Activated T-helper 17 cell treated with anti-CD3 and anti-CD28 coated beads, Interleukin-2, amount 50 U/mL, for 72 hours (primary cell): ENCODE measurements around the gene NSL1. TPM values are rescaled to one million over a fixed set of nuclear protein-coding genes. Genes with fewer than 3 reads are reported as not detected.
"Not testable (repeated sequence)": the region's sequence is repeated elsewhere in the genome, so short reads cannot be mapped to it uniquely, and the experiment has no call there.

Source experiments
- ATAC-seq: fragments of 150-1000 bp; cut with Tn5 transposase; replicated peaks from 2 replicates; pipeline ENCODE4 v1.10.0; 2021; ENCODE audit warnings: mild to moderate bottlenecking, moderate library complexity
- H3K27ac Mint-ChIP-seq: one replicate; pipeline ENCODE4 v1.8.0; 2022; ENCODE audit warnings: mixed read lengths
- H3K27me3 Mint-ChIP-seq: one replicate; pipeline ENCODE4 v1.8.0; 2022; ENCODE audit warnings: mixed read lengths
- H3K36me3 Mint-ChIP-seq: one replicate; pipeline ENCODE4 v1.8.0; 2022; ENCODE audit warnings: low read depth, mild to moderate bottlenecking, mixed read lengths
- H3K4me1 Mint-ChIP-seq: one replicate; pipeline ENCODE4 v1.8.0; 2022; ENCODE audit warnings: mixed read lengths
- H3K4me3 Mint-ChIP-seq: one replicate; pipeline ENCODE4 v1.8.0; 2022; ENCODE audit warnings: mild to moderate bottlenecking, mixed read lengths
- H3K9me3 Mint-ChIP-seq: one replicate; pipeline ENCODE4 v1.8.0; 2022; ENCODE audit warnings: mixed read lengths
- total RNA-seq, 2 donors: library from RNA; stranded (reverse); gene quantifications; one replicate each; pipeline ENCODE4 v1.2.3, GENCODE V29; 2022

NSL1 gene
- total RNA-seq, 2 donors from 2014 or later, result 26.2 to 40.0 TPM

DNA sequence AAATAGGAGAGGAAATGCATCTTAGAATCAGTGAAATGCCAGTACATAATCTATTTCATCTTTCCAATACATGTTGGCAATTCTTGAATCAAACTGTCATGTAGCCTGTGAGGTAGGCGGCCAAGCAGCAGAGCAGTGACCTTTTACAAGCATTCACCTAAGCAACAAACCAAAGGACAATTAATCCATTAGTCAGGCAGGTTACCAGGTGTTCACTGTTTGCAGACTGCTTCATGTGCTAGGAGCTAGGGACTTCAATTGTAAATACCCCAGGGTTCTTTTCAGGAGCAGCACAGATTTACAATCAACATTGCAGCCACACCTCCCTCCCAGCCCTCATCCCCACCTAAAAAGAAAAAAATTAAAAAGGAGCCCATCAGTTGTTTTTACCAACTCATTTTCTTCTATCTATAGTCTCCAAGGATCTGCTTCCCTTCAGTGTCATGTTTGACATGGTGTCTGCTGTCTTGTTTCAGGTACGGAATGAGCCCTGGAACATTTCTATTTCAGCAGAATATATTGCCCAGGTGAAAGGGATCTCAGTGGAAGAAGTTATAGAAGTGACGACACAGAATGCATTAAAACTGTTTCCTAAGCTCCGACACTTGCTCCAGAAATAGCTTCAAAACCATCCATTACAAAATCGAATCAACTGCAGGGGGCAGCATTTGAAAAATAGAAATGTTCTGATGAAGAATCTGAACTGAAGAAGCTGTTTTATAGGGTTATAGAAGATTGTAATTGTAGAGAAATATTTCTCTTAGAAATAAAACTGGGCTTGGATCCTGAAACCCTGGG is 23.2 kb upstream of the NSL1 start:
- no peaks in the 10 kb centered on the region for H3K27me3 Mint-ChIP-seq
- H3K4me3 Mint-ChIP-seq, result no peak overlapping the region
- peaks cover 15% of the 10 kb centered on the region for H3K36me3 Mint-ChIP-seq
- no peaks in the 10 kb centered on the region for H3K4me1 Mint-ChIP-seq
- ATAC-seq, result no peak
- H3K27ac Mint-ChIP-seq, result no peak overlapping the region
- H3K9me3 Mint-ChIP-seq, result no peaks in the 10 kb centered on the region

DNA sequence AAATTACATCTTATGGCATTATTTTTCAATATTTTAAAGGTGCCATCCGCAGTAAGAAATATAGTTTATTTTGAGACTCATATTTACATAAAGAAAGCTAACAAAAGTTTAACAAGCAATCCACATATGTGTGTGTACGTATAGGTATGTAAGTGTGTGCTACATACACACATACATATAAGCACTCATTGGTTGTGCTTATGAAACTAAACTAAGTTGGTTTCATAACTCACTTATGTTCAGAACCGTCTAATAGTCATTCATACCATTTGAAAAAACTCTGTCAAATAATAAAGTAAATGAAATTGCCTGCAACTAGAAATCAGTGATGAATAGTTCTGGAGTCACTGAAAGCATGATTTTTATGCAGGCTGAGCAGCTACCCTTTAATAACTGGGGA is 14.2 kb upstream of the NSL1 start:
- ATAC-seq, result no peak
- Mint-ChIP-seq H3K36me3 (peaks cover 63% of the 10 kb centered on the region), H3K4me1 (no peaks in the 10 kb centered on the region)

DNA sequence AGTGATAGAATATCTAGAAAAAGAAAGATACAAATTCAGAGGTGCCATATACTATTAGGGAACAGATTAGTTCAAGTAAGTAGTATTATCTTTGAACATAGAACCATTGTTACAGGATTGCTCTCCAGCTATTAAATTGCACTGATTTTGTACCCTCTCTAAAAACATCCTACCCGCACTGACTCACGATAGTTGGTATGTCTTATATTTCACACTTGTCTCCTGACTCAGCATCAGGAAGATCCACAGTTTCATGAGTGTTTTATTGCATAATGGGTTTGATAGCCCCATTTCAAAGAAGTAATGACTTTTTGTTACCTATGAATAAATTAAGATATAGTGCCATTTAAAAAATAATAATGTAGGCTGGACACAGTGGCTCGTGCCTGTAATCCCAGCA is 6.1 kb upstream of the NSL1 start:
- peaks cover 14% of the 10 kb centered on the region for H3K4me1 Mint-ChIP-seq
- no peak overlapping the region for H3K4me3 Mint-ChIP-seq
- no peak overlapping the region for H3K27ac Mint-ChIP-seq
- no peaks in the 10 kb centered on the region for H3K27me3 Mint-ChIP-seq
- H3K9me3 Mint-ChIP-seq, result no peaks in the 10 kb centered on the region
- ATAC-seq, result no peak
- peaks cover 56% of the 10 kb centered on the region for H3K36me3 Mint-ChIP-seq

More for the DNA sequence above, 14.2 kb upstream of the NSL1 start:
- Mint-ChIP-seq H3K4me3 (no peak overlapping the region), H3K9me3 (no peaks in the 10 kb centered on the region), H3K27ac (no peak overlapping the region), H3K27me3 (no peaks in the 10 kb centered on the region)

DNA sequence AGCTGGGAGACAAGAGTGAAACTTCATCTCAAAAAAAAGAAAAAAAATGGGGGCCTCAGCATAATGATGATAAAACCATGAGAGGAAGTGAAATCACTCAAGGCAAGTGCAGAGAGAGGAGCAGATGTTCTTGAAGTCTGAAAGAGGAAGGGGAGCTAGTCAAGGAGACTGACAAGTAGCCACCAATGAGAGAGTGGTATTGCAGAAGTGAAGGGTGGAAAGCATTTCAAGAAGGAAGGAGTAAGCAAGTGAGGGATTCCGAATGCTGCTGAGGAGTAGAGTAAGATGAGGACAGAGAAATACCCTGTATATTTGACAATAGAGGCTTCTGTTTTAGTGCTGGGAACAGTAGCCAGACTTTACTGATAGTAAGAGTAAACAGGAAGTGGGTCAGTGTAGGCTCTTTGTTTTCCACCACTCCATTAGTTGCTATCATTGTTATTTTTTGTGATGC is 3.0 kb upstream of the NSL1 start:
- H3K4me3 Mint-ChIP-seq, result peak overlapping the region; percentile 38
- peaks cover 38% of the 10 kb centered on the region for H3K36me3 Mint-ChIP-seq
- no peaks in the 10 kb centered on the region for H3K27me3 Mint-ChIP-seq
- ATAC-seq, result no peak
- H3K4me1 Mint-ChIP-seq, result peaks cover 15% of the 10 kb centered on the region
- H3K27ac Mint-ChIP-seq, result peak overlapping the region; percentile 78
- no peaks in the 10 kb centered on the region for H3K9me3 Mint-ChIP-seq

DNA sequence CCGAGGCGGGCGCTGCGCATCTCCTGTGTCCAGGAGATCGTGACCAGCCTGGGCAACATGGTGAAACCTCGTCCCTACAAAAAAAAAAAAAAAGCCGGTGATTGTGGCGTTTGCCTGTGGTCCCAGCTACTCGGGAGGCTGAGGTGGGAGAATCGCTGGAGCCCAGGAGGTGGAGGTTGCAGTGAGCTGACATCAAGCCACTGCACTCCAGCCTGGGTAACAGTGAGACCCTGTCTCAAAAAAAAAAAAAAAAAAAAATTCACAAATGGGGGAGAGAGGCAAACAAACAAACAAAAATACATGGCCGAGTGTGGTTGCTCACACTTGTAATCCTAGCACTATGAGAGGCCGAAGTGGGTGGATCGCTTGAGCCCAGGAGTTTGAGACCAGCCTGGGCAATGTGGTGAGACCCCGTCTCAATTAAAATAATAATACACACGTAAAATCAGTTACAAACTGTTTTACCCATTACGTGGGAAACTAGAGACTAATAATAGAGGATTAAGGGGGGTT is 875 bp upstream of the NSL1 start:
- Mint-ChIP-seq H3K4me3 (peak overlapping the region; percentile 98), H3K36me3 (peaks cover 31% of the 10 kb centered on the region), H3K4me1 (peaks cover 20% of the 10 kb centered on the region), H3K27me3 (no peaks in the 10 kb centered on the region), H3K27ac (peak overlapping the region; percentile 98), H3K9me3 (no peaks in the 10 kb centered on the region)
- no peak for ATAC-seq

DNA sequence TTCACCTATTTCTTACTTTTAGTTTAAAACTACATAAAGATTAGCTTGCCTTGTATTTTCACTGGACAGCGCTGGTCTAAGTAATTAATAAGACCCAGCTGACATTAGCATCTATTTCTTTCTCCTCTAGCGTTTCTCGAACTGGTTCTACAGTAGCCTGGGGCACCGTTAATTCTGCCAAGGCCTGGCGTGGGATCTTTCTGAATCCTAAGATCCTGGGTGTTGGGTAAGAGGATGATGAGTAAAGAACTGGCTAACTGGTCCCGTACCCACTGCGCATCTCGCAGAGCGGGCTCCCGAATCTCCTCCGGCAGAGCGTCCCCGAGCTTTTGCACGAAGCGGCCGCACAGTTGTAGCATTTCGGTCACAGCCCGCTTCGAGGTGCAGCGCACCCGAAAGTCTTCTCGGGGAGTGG is 309 bp downstream of the NSL1 start:
- Mint-ChIP-seq H3K9me3 (no peaks in the 10 kb centered on the region), H3K27ac (peak overlapping the region; percentile 98), H3K4me3 (peak overlapping the region; percentile 98), H3K36me3 (peaks cover 36% of the 10 kb centered on the region), H3K4me1 (peaks cover 20% of the 10 kb centered on the region), H3K27me3 (no peaks in the 10 kb centered on the region)
- ATAC-seq, result peak; percentile 76

DNA sequence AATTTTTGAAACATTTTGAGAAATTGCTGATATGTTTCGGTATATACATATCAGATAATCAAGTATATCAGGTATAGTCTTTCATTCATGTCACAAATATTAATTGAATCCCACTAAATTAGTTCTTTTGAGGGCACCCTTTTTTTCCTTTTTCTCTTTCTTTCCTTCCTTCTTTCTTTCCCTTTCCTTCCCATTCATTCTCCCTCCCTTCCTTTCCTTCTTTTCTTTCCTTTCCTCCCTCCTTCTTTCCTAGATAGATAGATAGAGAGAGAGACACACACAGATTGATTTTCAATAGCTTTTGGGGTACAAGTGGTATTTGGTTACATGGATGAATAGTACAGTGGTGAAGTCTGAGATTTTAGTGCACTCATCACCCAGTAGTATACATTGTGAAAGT is 5.7 kb downstream of the NSL1 start:
- Mint-ChIP-seq H3K9me3 (no peaks in the 10 kb centered on the region), H3K4me3 (no peak overlapping the region), H3K36me3 (peaks cover 72% of the 10 kb centered on the region), H3K4me1 (peaks cover 17% of the 10 kb centered on the region), H3K27me3 (no peaks in the 10 kb centered on the region), H3K27ac (peak overlapping the region; percentile 44)
- no peak for ATAC-seq

DNA sequence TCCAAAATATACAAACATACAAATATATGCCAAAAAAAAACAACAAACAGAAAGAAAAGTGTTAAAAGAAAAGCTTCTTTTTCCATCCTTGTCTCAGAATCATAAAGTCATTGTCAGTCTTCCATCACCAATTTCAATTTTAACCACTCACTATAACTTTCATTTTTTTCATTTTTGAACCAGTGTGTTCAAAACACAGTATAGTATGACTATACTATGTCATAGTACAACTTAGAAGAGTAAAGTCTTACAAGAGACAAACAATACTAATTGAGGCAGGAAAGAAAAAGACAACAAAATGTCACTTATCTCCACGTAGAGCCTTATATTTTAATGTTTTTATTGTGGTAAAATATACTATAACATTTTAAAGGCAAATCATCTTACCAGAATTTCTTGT is 7.6 kb downstream of the NSL1 start:
- H3K4me1 Mint-ChIP-seq, result peaks cover 17% of the 10 kb centered on the region
- H3K4me3 Mint-ChIP-seq, result no peak overlapping the region
- ATAC-seq, result peak; percentile 75
- H3K9me3 Mint-ChIP-seq, result no peaks in the 10 kb centered on the region
- peaks cover 70% of the 10 kb centered on the region for H3K36me3 Mint-ChIP-seq
- no peak overlapping the region for H3K27ac Mint-ChIP-seq
- no peaks in the 10 kb centered on the region for H3K27me3 Mint-ChIP-seq

DNA sequence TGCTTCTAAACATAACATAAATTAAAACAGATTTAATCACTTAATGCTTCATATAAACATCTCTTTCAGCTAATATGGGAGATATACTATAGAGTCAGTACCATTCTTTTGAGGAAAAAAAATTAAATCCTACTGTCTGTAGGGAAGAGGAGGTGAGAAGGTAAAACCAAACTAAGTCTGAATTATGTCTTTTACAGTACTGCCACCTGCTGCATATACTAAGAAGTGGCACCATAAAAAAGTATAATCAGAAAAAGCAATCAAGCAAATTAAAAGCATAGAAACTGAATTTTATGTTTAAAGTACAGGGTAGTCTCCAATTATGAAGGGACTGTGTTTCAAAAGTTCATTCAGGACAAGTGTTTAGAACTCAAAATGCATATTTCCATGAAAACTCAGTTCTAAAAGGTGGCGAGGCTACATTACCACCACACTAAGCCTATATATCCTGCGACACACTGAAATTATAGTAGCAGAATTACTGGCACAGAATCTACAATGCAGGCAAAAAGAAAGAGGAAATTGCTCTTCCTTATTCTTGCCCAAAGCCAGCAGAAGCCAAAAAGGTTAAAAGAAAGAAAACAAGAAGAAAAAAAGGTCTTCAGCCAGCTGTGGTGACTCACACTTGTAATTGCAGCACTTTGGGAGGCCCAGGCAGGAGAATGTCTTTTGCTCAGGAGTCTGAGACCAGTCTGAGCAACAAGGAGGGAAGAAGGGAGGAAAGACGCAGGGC is 9.0 kb downstream of the NSL1 start:
- Mint-ChIP-seq H3K9me3 (no peaks in the 10 kb centered on the region), H3K4me3 (no peak overlapping the region), H3K4me1 (peaks cover 12% of the 10 kb centered on the region), H3K27ac (no peak overlapping the region), H3K36me3 (peaks cover 74% of the 10 kb centered on the region), H3K27me3 (no peaks in the 10 kb centered on the region)
- no peak for ATAC-seq

DNA sequence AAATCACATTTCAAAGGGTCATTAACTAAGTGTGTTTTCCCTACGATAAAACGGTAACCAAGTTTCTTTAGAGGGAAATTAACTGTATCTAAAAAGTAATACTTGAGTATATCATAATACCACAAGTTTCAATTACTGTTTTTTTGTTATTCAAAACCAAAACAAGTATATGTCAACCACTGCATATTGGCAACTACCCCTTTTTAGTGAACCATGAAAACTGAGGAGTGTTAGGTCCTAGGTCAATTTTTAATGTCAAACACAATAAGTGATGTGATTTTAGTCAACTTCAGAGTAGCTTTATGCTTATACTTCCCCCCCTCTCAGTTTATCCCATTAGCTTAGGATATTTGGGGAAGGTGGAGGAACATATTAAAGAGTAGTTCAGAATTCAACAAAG is 10.4 kb downstream of the NSL1 start:
- Mint-ChIP-seq H3K4me1 (peaks cover 12% of the 10 kb centered on the region), H3K9me3 (no peaks in the 10 kb centered on the region), H3K27ac (no peak overlapping the region), H3K27me3 (no peaks in the 10 kb centered on the region), H3K4me3 (no peak overlapping the region), H3K36me3 (peaks cover 69% of the 10 kb centered on the region)
- no peak for ATAC-seq

DNA sequence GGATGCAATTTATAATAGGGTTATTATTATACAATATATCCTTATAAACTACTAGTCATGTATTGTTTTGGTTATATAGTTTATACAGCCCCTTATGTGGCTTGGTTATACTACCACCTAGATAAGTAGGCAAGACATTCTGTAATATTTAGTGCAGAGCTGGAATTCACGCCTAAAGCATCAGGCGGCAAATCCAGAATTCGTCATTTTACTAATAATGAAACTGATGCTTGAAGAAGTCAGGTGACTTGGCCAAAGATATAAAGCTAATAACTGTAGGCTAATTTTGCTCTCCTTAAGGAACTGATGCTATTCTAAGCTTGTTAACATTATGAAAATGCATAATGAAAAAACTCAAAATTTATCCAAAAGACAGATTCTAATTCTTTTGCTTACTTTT is 10.8 kb downstream of the NSL1 start:
- ATAC-seq, result no peak

DNA sequence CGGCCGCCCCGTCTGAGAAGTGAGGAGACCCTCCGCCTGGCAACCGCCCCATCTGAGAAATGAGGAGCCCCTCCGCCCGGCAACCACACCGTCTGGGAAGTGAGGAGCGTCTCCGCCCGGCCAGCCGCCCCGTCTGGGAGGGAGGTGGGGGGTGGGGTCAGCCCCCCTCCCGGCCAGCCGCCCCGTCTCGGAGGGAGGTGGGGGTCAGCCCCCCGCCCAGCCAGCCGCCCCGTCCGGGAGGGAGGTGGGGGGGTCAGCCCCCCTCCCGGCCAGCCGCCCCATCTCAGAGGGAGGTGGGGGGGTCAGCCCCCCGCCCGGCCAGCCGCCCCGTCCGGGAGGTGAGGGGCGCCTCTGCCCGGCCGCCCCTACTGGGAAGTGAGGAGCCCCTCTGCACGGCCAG is 12.5 kb downstream of the NSL1 start:
- not testable (repeated sequence) for H3K9me3 Mint-ChIP-seq, H3K27ac Mint-ChIP-seq, ATAC-seq, H3K4me3 Mint-ChIP-seq, H3K27me3 Mint-ChIP-seq
- Mint-ChIP-seq H3K4me1 (peaks cover 16% of the 10 kb centered on the region), H3K36me3 (peaks cover 62% of the 10 kb centered on the region)

More for the DNA sequence above, 10.8 kb downstream of the NSL1 start:
- H3K27me3 Mint-ChIP-seq, result no peaks in the 10 kb centered on the region
- no peak overlapping the region for H3K4me3 Mint-ChIP-seq
- peaks cover 64% of the 10 kb centered on the region for H3K36me3 Mint-ChIP-seq
- H3K27ac Mint-ChIP-seq, result no peak overlapping the region
- peaks cover 12% of the 10 kb centered on the region for H3K4me1 Mint-ChIP-seq
- H3K9me3 Mint-ChIP-seq, result no peaks in the 10 kb centered on the region

DNA sequence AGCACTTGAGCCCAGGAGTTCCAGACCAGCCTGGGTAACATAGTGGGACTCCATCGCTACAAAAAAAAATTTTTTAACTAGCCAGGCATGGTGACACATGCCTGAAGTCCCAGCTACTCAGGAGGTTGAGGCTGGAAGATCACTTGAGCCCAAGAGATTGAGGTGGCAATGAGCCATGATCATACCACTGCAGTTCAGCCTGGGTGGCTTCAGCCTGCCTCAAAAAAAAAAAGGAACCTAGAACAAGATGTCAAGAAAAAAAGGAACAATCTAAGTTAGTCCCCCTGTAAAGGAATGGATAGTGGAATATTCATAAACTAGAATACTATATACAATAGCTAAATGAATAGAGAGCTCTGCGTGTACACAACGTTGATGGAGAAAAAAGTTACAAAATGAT is 14.4 kb downstream of the NSL1 start:
- no peak overlapping the region for H3K27ac Mint-ChIP-seq

DNA sequence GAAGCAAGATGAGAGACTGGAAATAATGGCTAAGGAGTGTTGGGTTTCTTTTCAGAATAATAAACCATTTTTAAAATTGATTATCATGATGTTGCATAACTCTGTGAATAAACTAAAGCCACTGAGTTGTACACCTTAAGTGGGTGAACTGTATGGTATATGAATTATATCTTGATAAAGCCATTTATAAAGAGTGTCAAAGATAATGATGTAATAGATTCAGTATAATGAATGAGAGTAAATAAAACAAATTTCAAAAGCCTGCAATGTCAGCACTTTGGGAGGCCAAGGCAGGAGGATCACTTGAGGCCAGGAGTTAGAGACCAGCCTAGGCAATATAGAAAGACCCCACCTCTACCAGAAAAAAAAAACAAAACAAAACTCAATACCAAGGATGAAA is 16.3 kb downstream of the NSL1 start:
- H3K27me3 Mint-ChIP-seq, result no peaks in the 10 kb centered on the region
- H3K9me3 Mint-ChIP-seq, result peaks cover 1% of the 10 kb centered on the region
- peaks cover 66% of the 10 kb centered on the region for H3K36me3 Mint-ChIP-seq
- ATAC-seq, result no peak
- H3K4me3 Mint-ChIP-seq, result no peak overlapping the region
- H3K27ac Mint-ChIP-seq, result no peak overlapping the region
- H3K4me1 Mint-ChIP-seq, result peaks cover 22% of the 10 kb centered on the region

More for the DNA sequence above, 14.4 kb downstream of the NSL1 start:
- H3K4me1 Mint-ChIP-seq, result peaks cover 18% of the 10 kb centered on the region
- no peaks in the 10 kb centered on the region for H3K9me3 Mint-ChIP-seq
- ATAC-seq, result no peak
- H3K4me3 Mint-ChIP-seq, result no peak overlapping the region
- no peaks in the 10 kb centered on the region for H3K27me3 Mint-ChIP-seq
- peaks cover 59% of the 10 kb centered on the region for H3K36me3 Mint-ChIP-seq

DNA sequence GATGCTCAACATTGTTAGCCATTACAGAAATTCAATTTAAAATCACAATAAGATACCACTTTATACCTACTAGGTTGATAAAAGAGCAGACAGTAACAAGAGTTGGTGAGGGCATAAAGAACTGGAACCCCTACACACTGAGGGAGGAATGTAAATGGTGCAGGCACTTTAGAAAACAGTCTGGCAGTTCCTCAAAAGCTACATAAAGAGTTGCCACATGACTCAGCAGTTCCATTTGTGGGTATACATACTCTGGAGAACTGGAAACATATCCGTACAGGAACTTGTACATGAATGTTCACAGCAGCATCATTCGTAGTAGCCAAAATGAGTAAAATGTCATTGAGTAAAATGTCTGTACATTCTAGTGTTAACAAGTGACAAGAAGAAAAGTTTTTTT is 17.0 kb downstream of the NSL1 start:
- Mint-ChIP-seq H3K4me3 (no peak overlapping the region), H3K27ac (no peak overlapping the region), H3K27me3 (no peaks in the 10 kb centered on the region), H3K36me3 (peaks cover 72% of the 10 kb centered on the region), H3K4me1 (peaks cover 28% of the 10 kb centered on the region), H3K9me3 (peaks cover 7% of the 10 kb centered on the region)
- ATAC-seq, result no peak
